Measurements from ENCODE around the gene CLEC20A.
"Not testable (repeated sequence)": the region's sequence is repeated elsewhere in the genome, so short reads cannot be mapped to it uniquely, and the experiment has no call there.

CLEC20A gene

DNA sequence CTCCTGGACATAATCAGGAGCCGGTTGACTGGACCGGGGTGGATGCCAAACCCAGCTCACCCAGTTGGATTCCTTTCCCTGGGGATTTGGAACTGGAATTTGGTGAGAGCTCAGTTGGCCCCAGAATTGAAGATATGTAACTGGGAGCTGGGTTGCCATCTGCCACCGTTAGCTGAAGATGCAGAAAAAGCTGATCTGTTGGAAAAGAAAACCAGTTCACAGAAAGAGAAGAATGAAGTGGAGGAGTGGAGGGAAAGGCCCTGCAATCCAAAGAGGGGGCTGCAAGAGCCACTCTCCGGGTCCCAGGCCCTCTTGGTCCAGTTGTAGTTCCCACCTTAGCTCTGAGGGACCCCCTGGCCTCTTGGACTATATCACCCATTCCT, 32.2 kb upstream of the CLEC20A start:
- no peak for DNase-seq

DNA sequence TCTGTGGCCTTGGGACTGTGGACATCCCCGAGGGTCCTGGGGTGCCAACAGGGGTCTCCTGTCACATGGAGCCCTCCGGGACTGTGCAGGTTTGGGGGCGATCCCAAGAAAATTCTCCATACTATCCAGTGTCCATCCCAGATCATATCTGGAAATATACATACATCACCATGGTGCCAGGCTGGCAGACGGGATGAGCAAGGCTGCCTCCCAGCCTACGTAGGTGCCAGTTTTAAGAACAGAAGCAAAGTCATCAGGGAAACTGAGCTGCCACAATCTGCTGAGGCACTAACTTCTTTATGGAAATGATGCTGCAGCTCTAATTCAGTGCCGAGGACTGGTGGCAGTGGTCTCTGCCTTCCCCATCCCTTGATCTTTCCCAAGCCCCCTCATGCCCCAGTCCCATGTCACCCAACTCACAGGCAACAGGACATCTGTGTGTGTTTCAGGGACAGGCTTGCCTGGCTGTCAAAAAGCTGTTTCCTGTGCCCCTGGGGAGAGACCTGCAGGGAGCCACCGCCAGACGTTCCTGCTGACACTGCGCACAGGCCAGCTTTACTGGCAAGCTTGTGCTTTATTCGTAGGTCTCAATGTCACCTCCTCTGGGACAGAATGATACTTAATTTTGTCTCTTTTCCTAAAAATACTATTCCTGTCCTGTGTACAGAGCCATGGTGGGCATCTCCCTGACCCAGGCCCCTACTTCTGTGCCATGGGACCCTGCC, 31.6 kb upstream of the CLEC20A start:
- no peak for DNase-seq

DNA sequence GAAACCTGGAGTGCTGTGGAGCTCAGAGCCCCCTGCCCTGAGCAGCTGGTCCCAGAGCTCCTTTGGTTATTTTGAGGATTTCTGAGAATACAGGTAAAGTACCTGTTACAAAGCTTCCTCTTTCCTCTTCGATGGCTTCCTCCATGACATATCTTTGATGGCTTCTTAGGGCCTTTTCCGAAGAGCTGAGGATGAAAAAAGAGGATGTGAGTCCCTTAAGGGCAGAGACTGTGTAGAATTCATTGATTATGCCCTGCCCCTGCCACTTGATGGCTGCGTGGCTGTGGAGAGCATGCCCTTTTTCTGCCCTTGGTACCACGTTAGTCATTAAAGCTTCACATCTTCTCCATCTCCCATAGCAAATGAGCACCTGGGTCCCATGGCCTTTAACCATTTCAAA, 30.4 kb upstream of the CLEC20A start:
- no peak for DNase-seq

DNA sequence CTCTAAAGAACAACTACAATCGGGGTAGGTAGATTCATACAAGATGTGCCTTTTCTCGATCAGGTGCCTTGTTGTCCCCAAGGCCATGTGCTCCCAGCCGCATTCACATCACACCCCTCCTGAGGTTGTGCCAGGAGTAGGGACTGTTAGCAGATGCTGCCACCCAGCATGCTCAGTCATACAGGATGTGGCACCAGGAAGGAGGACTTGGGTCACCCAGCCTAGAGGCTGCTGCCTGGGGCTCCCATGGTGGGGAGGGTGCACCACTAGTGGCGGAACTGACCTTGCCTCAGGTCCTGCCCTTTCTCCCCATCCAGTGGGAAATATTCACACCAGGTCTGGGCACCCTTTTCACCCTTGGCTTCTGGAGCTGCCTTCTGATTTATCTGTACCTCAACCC, 24.5 kb upstream of the CLEC20A start:
- no peak for DNase-seq

DNA sequence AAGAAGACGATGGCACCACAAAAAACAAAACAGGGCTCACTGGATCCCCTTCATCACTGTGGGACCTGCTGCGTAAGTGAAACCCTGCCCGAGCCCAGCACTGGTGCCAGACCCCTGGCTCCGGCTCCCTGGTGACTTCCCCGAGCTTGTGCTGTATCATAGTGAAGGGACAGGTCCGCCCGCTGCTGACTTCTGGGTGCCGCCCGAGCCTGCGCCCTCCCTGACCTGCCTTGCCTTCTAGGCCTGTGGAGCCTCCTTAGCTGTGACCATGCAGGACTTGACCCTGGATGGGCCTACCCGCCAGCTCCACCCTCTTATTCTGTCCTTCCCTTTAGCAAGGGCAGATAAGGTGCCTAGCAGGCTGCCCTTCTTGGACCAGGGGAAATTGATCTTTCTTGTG, 24.0 kb upstream of the CLEC20A start:
- DNase-seq = no peak

DNA sequence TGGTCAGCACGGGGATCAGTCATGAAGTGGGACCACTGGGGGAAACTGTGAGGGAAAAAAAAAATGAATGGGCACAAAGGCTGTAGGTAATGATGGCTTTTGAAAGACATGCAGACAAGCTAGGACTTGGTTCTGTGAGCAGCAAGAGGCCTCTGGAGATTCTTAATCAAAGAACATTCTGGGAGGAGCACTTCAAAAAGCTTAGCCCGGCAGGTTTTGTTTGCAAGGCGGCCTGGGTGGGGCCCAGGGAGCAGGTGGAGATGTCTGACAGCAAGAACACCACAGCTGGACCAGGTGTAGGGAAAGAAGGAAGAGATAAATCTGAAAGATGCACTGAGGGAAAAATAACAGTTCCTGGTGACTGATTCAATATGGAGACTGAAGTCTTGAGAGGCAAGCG, 22.1 kb upstream of the CLEC20A start:
- no peak for DNase-seq

DNA sequence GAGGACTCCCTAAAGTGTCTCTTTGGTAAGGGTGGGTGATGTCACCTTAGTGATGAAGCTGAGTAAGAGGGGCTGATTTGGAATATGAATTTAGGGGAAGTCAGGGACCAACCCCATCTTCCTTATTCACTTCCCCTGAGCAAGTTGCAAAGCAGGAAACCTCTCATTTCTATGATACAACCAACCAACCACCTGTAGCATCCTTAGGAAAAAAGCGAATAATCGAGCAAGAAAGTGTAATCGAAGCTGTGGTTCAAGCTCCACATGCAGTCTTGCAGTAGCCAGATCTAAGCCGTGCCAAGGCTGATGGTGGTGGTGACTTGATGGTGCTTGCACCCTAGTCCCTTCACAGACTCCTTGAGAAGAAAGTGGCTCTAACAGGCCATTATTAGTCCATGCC, 19.3 kb upstream of the CLEC20A start:
- DNase-seq = no peak

GRCh38 chr1:178513278-178513983, 16.7 kb upstream of the CLEC20A start:
- DNase-seq = no peak

DNA sequence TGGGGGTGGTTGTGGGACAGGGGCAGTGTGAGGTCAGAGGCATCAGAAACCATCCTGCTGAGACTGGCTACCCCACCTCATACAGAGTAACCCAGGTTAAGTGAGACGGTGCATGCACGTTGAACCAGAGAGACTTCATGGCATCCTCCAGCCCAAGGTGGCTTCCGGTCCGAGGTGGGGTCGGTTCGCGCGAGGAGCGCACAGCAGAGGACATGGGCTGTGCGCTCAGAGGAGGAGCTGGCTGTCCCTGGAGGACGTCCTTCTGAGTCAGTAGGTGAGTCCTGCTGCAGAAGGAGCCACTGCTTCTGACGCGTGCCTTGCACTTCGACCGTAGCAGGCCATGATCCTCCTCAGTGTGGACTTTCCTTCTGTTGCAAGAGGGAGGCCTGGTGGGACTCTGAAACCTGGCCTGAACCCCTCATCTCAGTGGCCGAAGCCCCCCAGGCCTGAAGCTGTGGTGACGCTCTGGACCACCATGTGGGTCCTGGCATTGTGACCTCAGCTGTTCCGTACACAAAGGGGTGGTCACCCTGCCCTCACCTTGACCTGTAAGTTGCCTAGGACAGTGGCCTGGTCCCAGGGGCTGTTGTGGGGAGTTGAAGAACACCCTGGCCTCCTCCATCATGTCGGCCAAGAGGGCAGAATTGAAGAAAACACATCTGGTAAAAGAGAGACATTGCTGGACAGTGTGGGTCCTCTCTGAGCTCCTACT, 16.0 kb upstream of the CLEC20A start, which contains the start of gene TEX35:
TEX35 (plus strand) TSS at position 544 of the 712 bp plus-strand sequence; CDS start at position 624, 80 bp downstream.
- DNase-seq = no peak

DNA sequence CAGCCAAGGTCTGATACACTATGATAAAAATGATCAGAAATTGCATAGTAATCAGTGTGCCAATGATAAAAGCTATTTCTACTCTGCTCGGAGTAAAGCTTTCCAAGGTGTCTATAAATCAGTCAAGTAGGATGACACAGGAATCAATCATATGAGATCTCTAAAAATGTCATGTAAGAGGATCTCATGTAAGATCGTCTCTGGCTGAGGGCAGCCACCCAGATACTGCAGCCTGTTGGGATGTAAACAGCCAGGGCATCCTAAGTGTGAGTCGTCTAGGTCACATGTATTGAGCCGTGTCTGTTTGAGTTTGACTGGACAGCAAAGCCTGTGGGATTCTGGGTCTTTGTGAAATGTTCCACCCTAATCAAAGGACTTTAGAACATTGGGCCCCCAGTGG, 13.4 kb upstream of the CLEC20A start:
- no peak for DNase-seq

DNA sequence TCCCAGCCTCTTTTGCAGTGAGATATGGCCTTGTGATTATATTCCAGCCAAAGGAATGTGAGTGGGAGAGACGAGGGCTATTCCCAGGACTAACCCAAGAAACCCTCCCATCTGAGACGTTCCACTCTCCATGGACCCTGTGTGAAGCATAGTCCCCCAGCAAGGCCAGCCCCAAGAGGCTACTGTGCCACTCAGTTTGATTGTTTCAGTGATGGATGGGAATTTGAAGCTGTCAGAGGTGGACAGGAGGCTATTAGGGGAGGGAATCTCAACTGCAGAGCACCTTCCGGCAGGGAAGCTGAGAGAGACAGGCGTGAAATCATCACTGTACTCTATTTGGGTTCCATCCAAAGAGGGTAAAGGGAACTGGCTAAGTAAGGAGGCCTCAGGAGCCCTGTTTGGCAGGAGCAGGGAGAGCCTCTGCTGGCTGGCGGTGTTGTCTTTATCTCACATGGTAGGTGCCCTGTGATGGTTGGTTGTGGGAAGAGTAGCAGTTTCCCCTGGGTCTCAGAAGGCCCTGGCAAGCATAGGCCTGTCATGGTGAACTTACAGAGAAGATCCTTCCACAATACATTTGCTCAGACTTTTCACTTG, 12.7 kb upstream of the CLEC20A start:
- no peak for DNase-seq

DNA sequence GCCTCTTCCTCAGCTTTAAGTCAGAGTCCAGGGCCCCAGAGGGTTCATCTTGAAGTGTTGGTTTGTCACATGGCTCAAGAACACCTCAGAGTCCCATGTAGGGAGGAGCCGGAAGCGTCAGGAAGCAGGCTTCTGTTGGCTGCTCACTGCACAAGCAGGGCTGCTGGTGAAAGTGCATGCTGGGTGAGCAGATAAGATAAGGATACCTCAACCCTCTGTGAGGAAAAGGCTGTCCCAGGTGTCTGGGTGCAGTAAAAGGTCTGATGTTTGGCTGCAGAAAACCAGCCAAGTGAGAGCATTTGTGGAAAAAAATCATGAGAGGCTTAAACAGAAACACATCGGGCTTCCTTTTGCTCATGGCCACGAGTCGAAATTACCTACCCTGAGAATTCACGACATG, 9.9 kb upstream of the CLEC20A start:
- DNase-seq = no peak

- DNase-seq = no peak
Observed at GRCh38 chr1:178506177-178506576, 9.4 kb upstream of the CLEC20A start.

DNA sequence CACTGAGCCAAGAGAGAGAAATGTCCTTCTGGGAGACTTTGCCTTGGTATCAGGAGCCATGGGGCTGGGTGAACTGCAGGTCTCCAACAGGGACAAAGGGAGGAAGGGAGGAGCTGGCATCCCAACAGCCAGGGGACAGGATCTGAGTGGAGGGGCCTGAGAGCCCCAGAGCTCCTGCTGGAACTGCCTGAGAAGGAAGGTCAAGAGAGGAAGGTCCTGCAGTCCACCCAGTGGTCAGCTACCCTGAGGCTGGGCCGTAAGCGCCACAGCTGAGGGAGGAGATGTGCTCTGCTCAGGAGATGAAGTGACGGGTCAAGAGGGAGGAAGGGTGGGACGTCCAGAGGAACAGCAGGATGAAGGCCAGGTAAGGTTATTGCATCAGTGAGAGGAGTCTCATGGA, 7.5 kb upstream of the CLEC20A start:
- DNase-seq = no peak

GRCh38 chr1:178503849-178504248, 7.1 kb upstream of the CLEC20A start:
- DNase-seq = no peak

GRCh38 chr1:178503316-178503715, 6.6 kb upstream of the CLEC20A start:
- DNase-seq = not testable (repeated sequence)

DNA sequence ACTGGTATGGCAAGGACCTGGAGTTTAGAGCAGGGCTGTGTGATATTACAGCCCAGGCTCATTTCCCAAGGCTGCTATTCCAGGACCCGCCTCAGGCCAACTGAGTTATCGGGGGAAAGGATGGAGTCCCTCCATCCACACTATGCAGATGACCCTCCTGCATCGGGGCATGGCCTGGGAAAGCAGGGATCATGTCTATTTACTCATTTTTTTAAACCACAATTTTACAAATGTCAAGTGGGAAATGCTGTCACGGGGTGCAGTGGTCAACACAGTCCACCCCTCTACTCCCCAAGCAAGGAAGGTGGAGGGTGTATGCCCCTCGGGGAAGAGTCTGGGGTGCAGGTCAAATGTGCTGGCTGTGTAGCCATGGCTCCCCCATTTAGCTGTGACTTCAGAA, 6.1 kb upstream of the CLEC20A start:
- DNase-seq = no peak

- no peak for DNase-seq
Observed at GRCh38 chr1:178502330-178502714, 5.6 kb upstream of the CLEC20A start.

GRCh38 chr1:178501705-178502329, 5.1 kb upstream of the CLEC20A start:
- peak in 2 of 6 experiments; percentile 11 to 16 for DNase-seq

- DNase-seq = no peak
Observed at GRCh38 chr1:178500936-178501554, 4.3 kb upstream of the CLEC20A start.

DNA sequence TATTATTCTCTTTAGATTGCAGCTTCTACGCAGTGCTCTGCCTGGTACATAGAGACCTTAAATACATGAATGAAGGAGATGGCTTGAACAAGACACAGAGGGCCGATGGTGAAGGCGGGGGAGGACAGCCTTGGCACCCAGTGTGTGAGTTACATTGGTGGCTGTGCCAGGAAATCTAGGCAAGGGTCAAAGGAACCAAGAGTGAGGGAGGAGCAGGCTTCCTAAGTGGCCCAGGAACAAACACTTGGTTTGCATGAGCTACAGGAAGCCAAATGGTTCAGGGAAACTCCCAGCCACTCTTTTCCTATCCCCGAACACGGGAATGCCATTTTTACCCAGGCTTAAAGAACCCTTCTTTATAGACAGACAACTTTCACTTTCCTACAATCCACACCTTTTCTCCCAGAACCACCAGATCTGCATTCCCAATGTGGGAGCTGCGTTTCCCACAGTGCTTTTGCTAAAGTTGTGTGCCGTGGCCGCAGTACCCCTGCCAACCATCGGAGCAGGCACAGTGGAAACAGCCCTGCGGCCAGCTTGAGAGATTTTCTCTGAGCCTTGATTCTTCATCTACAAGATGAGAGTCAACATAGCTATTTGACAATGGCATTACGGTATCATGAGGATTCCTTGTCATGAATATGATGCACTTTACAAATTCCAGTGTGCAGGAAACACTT, 3.5 kb upstream of the CLEC20A start:
- no peak for DNase-seq
